ENCODE measurements around the gene RIMS1. TPM values are rescaled to one million over a fixed set of nuclear protein-coding genes. Genes with fewer than 3 reads are reported as not detected.

RIMS1 gene
- total RNA-seq, 1 experiment from 2014 or later, result 4.4 TPM

- no peak for DNase-seq (ENCODE audit: low spot score)
Observed at GRCh38 chr6:72348926-72349325, 462.6 kb downstream of the RIMS1 start.

- no peak for DNase-seq (ENCODE audit: low spot score)
Observed at GRCh38 chr6:72350296-72350881, 464.0 kb downstream of the RIMS1 start.

DNA sequence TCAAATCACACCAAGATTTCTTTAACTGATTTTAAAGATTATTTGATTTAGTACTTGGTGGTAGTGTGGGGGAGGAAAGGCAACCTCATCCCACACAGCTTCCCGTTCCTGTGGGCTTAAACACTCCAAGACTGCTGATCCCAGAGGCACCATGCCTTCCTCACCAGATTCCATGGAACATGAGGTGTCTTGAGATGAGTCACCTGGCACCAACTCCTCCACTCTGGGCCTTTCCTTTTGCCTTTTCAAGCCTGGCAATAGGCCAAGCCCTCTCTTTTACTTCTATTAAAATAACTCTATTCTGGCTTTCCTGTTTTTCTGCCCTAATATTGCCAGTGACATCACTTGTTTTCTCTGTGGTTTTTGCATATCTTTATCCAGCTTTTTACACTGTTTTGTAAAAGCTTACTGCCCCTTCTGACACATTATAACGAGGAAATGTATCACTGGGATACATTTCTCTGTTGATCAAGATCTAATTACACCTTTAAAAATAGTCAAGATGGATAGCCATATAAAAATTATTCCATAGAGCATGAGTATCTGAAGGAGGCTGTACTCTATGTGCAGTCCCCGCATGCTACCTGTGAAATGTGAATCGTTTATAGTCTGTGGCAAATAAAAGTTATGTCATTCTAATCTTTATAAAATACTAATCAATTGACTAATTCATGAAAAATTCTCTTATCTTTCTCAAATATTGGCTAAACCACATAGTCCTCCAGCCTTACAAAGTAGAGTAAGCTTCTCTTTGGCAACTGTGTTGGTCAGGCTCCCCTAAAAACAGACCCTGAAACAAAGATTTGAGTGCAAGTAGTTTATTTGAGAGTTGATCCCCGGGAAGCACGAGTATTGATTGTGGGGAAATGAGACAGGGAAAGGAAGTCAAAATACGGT, 477.7 kb downstream of the RIMS1 start:
- peak; percentile 93 for DNase-seq (ENCODE audit: low spot score)

DNA sequence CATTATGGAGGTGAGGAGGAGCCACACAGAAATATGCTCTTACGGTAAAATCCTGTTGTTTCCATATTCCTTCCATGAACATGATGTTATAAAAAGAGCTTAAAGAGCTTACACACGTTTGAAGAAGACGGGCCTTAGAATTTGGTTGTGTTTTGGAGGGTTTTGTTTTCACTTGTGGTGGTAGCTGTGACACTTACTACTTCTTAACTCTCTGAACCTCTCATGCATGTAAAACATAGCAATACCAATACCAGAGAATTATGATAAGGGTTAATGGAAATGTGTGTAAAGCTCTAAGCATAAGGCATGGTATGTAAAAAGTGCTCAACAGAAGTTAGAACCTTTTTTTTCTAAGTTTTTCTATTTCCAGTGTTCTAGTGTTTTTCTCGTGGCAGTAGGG, 479.4 kb downstream of the RIMS1 start:
- no peak for DNase-seq (ENCODE audit: low spot score)

GRCh38 chr6:72367439-72367838, 481.1 kb downstream of the RIMS1 start:
- no peak for DNase-seq (ENCODE audit: low spot score)

- no peak for DNase-seq (ENCODE audit: low spot score)
Observed at GRCh38 chr6:72371473-72371872, 485.1 kb downstream of the RIMS1 start.

DNA sequence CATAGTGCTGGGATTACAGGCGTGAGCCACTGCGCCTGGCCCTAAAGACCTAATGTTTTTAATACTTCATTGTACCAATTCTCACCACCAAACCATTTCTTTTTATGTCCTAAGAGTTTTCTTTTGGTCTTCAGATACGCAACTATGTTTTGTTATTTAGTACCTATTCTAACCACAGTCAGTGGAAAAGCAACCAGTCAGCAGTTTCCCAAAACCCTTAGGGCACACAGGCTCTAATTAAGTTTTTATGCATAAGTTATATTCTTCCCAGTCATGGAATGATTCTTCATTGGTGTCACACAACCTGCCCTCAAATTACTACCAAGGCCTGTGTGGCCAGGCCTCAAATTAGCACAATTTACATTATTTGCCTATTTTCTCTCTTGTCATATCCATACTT, 487.8 kb downstream of the RIMS1 start:
- DNase-seq (ENCODE audit: low spot score), result no peak

DNA sequence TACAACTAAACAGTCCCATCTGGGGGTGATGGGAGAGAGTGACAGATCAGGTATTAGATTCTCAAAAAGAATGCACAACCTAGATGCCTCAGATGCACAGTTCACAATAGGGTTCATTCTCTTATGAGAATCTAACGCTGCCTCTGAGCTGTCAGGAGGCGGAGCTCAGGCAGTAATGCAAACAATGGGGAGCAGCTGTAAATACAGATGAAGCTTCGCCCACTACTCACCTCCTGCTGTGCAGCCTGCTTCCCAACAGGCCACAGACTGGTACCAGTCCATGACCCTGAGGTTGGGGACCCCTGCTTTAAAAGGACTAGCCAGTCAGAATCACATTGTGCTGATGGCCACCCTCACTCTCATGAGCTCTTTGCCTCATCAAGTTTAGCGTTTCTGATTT, 488.5 kb downstream of the RIMS1 start:
- no peak for DNase-seq (ENCODE audit: low spot score)

DNA sequence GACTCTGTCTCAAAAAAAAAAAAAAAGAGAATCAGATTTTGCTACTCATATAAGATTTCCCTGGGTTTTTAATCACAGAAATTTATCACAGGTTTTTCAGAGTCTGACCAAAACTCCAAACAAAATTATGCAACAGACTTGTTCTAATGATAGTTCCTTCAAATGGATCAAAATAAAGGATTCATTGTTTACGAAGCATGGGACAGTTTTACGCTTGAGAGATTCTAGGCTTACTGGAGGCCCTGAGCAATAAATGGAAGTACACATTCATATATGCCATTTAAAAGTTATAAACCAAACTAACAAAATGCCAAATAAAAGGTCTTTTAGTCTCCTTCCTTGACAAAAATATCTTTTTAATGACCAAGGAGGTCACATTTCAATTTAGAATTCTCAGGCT, 490.4 kb downstream of the RIMS1 start:
- no peak for DNase-seq (ENCODE audit: low spot score)

- DNase-seq (ENCODE audit: low spot score), result no peak
Observed at GRCh38 chr6:72381076-72381475, 494.7 kb downstream of the RIMS1 start.

DNA sequence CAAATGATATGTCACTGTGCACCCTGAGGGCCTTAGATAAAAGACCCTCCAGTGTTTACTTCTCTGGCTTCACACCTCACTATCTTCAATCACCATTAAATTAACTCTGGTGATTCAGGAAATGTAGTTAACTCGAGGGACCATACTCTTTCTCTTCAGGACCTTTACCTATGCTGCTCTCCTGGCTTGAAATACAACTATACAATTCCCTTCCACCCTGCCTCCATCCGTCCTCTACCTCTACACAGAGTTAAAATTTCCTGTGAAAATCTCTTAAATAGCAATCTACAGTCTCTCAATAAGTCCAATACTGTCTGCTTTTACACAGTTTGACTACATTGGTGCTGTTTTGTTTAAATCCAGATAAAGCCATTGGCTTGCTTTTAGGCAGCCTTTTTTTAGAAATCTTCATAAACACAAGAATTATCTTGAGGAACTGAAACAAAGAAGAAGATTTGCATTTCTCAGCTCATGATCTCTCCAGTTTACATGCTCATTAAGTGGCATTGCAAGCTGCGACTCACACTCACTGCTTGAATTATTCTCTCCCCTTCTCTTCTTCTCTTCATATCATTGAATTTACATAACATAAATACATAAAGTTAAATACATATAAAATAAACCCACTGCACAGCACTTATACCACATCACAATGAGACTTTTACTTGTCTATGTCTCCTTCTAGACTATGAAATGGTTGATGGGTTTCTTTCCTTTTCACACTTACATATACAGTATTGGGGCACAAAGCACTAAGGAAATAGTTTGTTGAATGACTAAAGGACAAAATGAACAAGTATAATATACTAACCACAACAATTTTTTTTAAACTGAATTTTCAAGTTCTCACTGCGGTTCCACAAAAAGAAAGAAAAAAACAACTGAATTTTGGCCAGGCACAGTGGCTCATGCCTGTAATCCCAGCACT, 496.5 kb downstream of the RIMS1 start:
- DNase-seq (ENCODE audit: low spot score), result no peak

- DNase-seq (ENCODE audit: low spot score), result peak; percentile 34
Observed at GRCh38 chr6:72386324-72386723, 500.0 kb downstream of the RIMS1 start.

DNA sequence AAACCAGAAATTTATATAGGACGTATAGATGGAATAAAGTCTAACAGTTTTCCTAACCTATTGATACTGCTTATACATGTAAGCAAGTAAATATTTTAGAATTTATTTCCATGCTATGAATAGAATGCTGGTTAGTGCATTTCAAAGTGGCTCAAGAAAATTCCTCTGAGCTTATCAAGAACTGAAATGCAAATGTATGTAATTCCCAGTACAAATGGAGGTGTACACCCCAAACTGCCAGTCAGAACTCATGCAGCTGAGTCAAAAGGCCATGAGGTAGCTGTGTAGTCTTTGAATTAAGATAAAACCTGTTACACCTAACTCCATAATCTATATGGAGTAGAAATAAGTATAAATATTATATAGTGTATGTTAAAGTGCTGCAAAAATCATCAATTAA, 503.3 kb downstream of the RIMS1 start:
- DNase-seq (ENCODE audit: low spot score), result no peak

- no peak for DNase-seq (ENCODE audit: low spot score)
Observed at GRCh38 chr6:72390548-72390947, 504.2 kb downstream of the RIMS1 start.

DNA sequence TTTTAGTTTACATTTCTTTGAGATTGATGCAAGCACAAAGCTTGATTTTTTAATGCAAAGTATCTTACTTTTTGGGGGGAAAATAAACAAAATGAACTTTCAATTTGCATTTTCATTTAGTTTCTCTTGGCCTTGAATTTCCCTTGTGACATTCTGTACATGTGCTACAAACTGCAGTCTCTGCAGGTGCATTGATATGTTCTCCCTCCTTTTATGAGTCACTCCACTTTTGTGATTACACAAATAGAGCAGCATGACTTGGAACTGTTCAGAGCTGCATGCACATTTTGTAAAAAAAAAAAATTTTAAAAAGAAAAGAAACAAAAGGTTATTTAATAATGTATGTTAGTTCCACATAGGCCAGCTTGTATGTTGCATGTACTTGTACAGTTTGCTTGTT, 515.5 kb downstream of the RIMS1 start:
- DNase-seq (ENCODE audit: low spot score), result no peak

DNA sequence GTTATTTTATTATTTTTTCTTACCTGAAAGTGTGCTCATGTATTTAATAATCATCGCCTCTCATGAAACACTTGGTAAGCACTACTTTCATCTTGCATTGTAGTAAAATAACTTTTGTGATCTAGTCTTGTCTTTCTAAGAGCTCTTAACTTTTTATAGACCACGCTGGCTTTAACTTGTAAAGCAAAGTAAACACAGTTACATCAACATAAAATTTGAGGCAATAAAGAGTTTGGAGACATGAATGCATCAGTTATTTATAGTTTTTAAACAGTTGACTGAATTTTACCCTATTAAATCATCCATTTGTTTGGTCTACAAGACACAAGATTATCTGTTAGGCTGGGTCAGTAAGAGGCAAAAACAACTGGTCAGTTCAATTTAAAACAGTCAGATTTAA, 517.1 kb downstream of the RIMS1 start:
- DNase-seq (ENCODE audit: low spot score), result no peak

GRCh38 chr6:72406517-72406916, 520.2 kb downstream of the RIMS1 start:
- no peak for DNase-seq (ENCODE audit: low spot score)

DNA sequence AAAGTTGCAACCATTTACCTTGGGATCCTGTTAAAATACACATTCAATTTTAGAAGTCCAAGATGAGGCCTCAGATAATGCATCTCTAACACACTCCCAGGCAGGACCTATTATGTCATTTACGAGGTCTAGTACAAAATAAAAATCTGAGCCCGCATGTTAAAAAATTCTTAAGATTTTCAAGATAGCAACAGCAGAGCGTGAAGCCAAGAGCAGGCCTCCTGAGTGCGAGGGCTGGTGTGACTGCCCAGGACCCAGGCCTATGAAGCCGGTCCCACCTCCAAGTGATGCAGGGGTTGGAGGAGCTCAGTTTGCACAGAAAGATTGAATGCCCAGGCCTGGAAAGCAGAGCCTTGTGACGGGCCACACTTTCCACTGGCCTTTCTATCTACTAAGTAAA, 524.4 kb downstream of the RIMS1 start:
- DNase-seq (ENCODE audit: low spot score), result no peak

- peak; percentile 71 for DNase-seq (ENCODE audit: low spot score)
Observed at GRCh38 chr6:72411872-72412708, 525.7 kb downstream of the RIMS1 start.

DNA sequence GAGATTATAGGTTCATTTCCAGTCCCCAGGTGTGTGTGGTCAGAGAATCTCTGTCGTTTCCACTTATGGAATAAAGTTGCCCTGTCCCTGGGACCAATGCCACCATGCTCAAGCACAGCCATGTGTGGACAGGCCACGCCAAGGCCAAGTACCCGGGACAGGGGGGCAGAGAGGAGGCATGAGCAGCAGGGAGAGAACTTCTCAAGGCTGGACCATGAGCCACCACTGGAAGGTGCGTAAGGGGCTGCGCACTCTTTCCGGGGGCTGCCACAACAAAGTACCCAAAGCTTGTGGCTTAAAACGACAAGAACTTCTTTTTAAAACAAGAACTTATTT, 526.3 kb downstream of the RIMS1 start:
- DNase-seq (ENCODE audit: low spot score), result no peak

- no peak for DNase-seq (ENCODE audit: low spot score)
Observed at GRCh38 chr6:72413884-72414283, 527.5 kb downstream of the RIMS1 start.

DNA sequence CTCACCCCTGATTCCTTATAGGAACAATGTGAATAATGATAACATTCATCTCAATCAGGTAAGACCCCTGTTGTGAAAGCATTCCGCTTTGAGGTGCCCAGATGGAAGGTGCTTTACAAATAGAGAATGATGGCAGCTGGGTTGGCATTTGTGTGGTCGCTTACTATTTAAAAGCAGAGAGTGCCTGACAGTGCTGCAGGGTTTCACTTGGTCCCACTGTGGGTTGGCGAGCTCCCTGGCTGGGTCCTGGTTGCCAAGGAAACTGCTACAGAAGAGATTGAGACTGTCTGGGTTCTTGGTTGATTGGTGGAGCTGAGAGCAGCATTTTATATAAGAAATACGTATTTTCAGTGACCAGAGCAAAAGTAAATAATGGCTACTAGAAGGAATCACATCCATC, 528.3 kb downstream of the RIMS1 start:
- DNase-seq (ENCODE audit: low spot score), result no peak

Measured in H4 (cell line).